Measurements from ENCODE around the gene PRKX.
"Not testable (repeated sequence)": the region's sequence is repeated elsewhere in the genome, so short reads cannot be mapped to it uniquely, and the experiment has no call there.

Gene PRKX

DNA sequence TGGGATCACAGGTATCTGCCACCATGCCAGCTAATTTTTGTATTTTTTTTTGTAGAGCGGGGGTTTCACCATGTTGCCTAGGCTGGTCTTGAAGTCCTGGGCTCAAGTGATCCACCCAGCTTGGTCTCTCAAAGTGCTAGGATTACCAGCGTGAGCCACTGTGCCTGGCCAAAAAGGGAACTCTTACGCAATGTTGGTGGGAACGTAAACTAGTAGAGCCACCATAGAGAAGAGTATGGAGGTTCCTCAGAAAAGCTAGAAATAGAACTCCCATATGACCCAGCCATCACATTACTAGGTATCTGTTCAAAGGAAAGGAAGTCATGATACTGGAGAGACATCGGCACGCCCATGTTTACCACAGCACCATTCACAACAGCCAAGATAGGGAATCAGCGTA lies 85.9 kb downstream of the PRKX start:
- no peaks in the 10 kb centered on the region for H3F3A ChIP-seq (ENCODE audit: insufficient read depth, low read length)
- no peaks in the 10 kb centered on the region for H3K9me3 ChIP-seq (ENCODE audit: low read length)
- H3K36me3 ChIP-seq (ENCODE audit: insufficient read depth, low read length) = peaks cover 9% of the 10 kb centered on the region; the same call in 1 of the 2 replicates
- H4K20me1 ChIP-seq (ENCODE audit: insufficient read depth, low read length) = no peaks in the 10 kb centered on the region
- no peak overlapping the region for H3K9ac ChIP-seq (ENCODE audit: low read length)
- no peaks in the 10 kb centered on the region for H3K9me2 ChIP-seq (ENCODE audit: low read depth, low read length)
- H3K4me1 ChIP-seq (ENCODE audit: insufficient read depth, low read length, severe bottlenecking) = no peaks in the 10 kb centered on the region
- H3K27ac ChIP-seq (ENCODE audit: low read depth, low read length, poor library complexity, severe bottlenecking) = no peak overlapping the region
- H3K79me2 ChIP-seq (ENCODE audit: insufficient read depth, low read length) = no peaks in the 10 kb centered on the region
- no peak overlapping the region for H3K4me3 ChIP-seq (ENCODE audit: low read depth, low read length, poor library complexity, severe bottlenecking)
- TF ChIP-seq EZH2 (IDR thresholded peaks at IDR 0.05; ENCODE audit: borderline replicate concordance, low read length) = no peak
- TF ChIP-seq, protein P1, sequence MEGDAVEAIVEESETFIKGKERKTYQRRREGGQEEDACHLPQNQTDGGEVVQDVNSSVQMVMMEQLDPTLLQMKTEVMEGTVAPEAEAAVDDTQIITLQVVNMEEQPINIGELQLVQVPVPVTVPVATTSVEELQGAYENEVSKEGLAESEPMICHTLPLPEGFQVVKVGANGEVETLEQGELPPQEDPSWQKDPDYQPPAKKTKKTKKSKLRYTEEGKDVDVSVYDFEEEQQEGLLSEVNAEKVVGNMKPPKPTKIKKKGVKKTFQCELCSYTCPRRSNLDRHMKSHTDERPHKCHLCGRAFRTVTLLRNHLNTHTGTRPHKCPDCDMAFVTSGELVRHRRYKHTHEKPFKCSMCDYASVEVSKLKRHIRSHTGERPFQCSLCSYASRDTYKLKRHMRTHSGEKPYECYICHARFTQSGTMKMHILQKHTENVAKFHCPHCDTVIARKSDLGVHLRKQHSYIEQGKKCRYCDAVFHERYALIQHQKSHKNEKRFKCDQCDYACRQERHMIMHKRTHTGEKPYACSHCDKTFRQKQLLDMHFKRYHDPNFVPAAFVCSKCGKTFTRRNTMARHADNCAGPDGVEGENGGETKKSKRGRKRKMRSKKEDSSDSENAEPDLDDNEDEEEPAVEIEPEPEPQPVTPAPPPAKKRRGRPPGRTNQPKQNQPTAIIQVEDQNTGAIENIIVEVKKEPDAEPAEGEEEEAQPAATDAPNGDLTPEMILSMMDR (IDR thresholded peaks at IDR 0.05; ENCODE audit: low read length) = no peak
- H3K27me3 ChIP-seq (ENCODE audit: insufficient read depth, low read length) = no peaks in the 10 kb centered on the region
- H3K4me2 ChIP-seq (ENCODE audit: low read length) = no peak overlapping the region
- no peak overlapping the region for H2AFZ ChIP-seq (ENCODE audit: low read length)

DNA sequence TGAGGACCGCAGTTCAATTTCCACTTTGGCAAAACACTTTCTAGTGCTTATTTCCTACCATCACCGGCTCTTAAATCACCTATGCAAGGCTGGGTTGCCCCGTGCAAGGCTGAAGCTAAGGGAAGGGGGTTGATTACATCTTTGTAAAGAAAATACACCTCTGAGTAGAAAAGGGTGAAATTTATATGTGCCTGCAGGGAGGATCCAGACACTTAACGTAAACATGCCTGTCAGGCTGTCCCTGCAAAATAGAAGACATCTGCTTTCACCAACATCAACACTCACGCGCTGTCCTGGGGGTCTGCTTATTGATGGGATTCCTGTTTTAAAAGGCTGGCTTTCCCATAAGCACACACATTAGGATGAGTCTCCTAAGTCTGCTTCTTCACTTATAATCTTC lies 92.0 kb downstream of the PRKX start:
- Histone ChIP-seq H3K9ac (ENCODE audit: low read length) (no peak overlapping the region), H3K4me3 (ENCODE audit: low read depth, low read length, poor library complexity, severe bottlenecking) (no peak overlapping the region), H3K4me1 (ENCODE audit: insufficient read depth, low read length, severe bottlenecking) (no peaks in the 10 kb centered on the region), H3K27me3 (ENCODE audit: insufficient read depth, low read length) (no peaks in the 10 kb centered on the region), H3K36me3 (ENCODE audit: insufficient read depth, low read length) (no peaks in the 10 kb centered on the region; the same call in 1 of the 2 replicates), H3F3A (ENCODE audit: insufficient read depth, low read length) (no peaks in the 10 kb centered on the region), H4K20me1 (ENCODE audit: insufficient read depth, low read length) (no peaks in the 10 kb centered on the region), H3K27ac (ENCODE audit: low read depth, low read length, poor library complexity, severe bottlenecking) (no peak overlapping the region), H2AFZ (ENCODE audit: low read length) (no peak overlapping the region), H3K79me2 (ENCODE audit: insufficient read depth, low read length) (no peaks in the 10 kb centered on the region), H3K9me2 (ENCODE audit: low read depth, low read length) (no peaks in the 10 kb centered on the region), H3K9me3 (ENCODE audit: low read length) (no peaks in the 10 kb centered on the region), H3K4me2 (ENCODE audit: low read length) (no peak overlapping the region)
- no peak for TF ChIP-seq EZH2 (IDR thresholded peaks at IDR 0.05; ENCODE audit: borderline replicate concordance, low read length)
- TF ChIP-seq, protein P1 (IDR thresholded peaks at IDR 0.05; ENCODE audit: low read length) = no peak

DNA sequence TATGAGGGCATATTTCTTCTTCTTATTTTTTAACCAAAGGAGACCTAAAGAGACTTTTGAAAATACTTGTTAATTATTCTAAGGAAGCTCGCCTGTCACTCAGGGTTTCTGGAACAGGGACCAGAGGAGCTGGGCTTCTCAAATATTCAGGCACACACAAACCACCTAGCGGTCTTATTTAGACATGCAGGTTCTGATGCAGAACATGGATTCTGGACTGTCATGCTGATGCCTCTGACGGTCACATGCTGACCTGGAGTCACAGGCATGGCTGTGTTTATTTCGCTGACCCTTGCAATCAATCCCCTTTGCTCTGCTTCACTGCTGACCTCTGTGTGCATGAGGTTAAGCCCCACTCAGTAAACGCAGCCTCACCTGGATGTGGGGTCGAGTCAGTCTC lies 101.7 kb downstream of the PRKX start:
- not testable (repeated sequence) for H4K20me1 ChIP-seq (ENCODE audit: insufficient read depth, low read length); H3K27me3 ChIP-seq (ENCODE audit: insufficient read depth, low read length); H3K4me1 ChIP-seq (ENCODE audit: insufficient read depth, low read length, severe bottlenecking); H3F3A ChIP-seq (ENCODE audit: insufficient read depth, low read length); H3K4me2 ChIP-seq (ENCODE audit: low read length); H3K36me3 ChIP-seq (ENCODE audit: insufficient read depth, low read length); H3K27ac ChIP-seq (ENCODE audit: low read depth, low read length, poor library complexity, severe bottlenecking); H2AFZ ChIP-seq (ENCODE audit: low read length); H3K4me3 ChIP-seq (ENCODE audit: low read depth, low read length, poor library complexity, severe bottlenecking); H3K79me2 ChIP-seq (ENCODE audit: insufficient read depth, low read length); H3K9me3 ChIP-seq (ENCODE audit: low read length); H3K9me2 ChIP-seq (ENCODE audit: low read depth, low read length); H3K9ac ChIP-seq (ENCODE audit: low read length)

DNA sequence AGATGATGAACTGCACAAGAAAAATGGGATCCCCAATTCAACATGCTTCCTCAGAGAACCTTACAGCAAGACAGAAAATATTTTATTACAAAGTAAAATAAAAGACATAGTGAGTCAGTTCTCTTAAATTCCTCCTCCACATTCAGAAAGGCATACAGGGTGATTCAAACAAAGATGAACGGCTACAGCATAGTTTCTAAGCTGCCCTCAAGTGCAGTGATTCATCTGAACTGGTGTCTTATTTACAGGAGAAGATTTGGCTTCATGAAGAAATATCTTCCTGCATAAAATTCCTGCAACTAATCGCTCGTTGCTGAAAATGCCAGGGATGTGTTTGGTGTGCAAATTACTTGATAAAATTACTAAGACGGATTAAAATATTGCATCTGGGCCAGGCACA lies 103.6 kb downstream of the PRKX start:
- Histone ChIP-seq H3K9ac (ENCODE audit: low read length) (no peak overlapping the region), H3K9me3 (ENCODE audit: low read length) (no peaks in the 10 kb centered on the region), H3K4me3 (ENCODE audit: low read depth, low read length, poor library complexity, severe bottlenecking) (no peak overlapping the region), H3K27ac (ENCODE audit: low read depth, low read length, poor library complexity, severe bottlenecking) (no peak overlapping the region), H4K20me1 (ENCODE audit: insufficient read depth, low read length) (no peaks in the 10 kb centered on the region), H3K9me2 (ENCODE audit: low read depth, low read length) (no peaks in the 10 kb centered on the region), H3K4me1 (ENCODE audit: insufficient read depth, low read length, severe bottlenecking) (no peaks in the 10 kb centered on the region), H2AFZ (ENCODE audit: low read length) (no peak overlapping the region), H3K4me2 (ENCODE audit: low read length) (no peak overlapping the region), H3K36me3 (ENCODE audit: insufficient read depth, low read length) (no peaks in the 10 kb centered on the region), H3K27me3 (ENCODE audit: insufficient read depth, low read length) (no peaks in the 10 kb centered on the region), H3K79me2 (ENCODE audit: insufficient read depth, low read length) (no peaks in the 10 kb centered on the region), H3F3A (ENCODE audit: insufficient read depth, low read length) (no peaks in the 10 kb centered on the region)
- no peak for TF ChIP-seq EZH2 (IDR thresholded peaks at IDR 0.05; ENCODE audit: borderline replicate concordance, low read length)
- TF ChIP-seq, protein P1 (IDR thresholded peaks at IDR 0.05; ENCODE audit: low read length) = no peak
